ENCODE results near the gene MACO1. TPM values are rescaled to one million over a fixed set of nuclear protein-coding genes. Genes with fewer than 3 reads are reported as not detected.

MACO1 gene
- total and polyA plus RNA-seq, 7 donors: 2.4 to 20.2 (median 11.8) TPM

DNA sequence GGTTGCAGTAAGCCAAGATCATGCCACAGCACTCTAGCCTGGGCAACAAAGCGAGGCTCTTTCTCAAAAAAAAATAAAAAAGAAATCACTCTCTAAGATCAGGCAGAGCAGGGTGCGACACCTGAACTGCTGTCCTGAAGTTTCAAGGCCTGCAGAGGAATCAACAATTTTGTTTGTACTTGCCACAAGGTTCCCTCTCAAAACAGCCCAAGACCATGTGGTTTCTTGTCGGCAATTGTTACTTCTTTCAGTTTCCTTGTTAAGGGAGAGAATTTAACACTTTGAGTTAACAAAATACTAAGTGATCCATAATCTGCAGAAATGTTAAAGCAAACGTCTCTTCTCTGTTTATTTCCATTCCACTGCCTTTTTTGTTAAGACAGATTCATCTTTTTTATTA is 36.5 kb downstream of the MACO1 start:
- H3K36me3 ChIP-seq: no peaks in the 10 kb centered on the region
- intact Hi-C loops (cut with DNase I): no loop called here
- no peak for DNase-seq
- no peaks in the 10 kb centered on the region for H3K27me3 ChIP-seq
- TF ChIP-seq EP300 (IDR thresholded peaks at IDR 0.05): no peak
- H3K9me3 ChIP-seq: no peaks in the 10 kb centered on the region
- H3K4me3 ChIP-seq: no peak overlapping the region
- no peak overlapping the region for H3K27ac ChIP-seq
- peaks cover 0 to 43% (median 33%) of the 10 kb centered on the region in 4 donors for H3K4me1 ChIP-seq
- 56 to 75% methylated on average over 4 of the region's 4 CpGs for WGBS, 2 donors

DNA sequence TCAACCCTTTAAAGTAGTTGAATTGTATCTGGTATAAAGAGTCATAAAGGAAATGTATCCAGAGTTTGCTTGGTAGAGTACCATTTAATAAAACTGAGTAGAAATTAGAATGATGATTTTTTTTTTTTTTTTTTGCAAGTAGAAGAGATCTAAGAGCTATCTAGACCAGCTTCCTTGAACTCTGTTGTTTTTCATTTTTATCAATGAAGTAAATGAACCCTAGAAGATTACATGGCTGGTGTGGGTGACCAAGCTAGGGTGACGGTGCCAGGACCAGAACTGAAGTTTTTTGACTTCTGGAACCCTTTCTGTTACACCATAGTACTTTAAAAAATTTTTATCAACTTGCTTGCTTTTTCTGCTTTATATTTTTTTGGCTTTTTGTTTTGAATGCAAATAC is 36.9 kb downstream of the MACO1 start:
- H3K4me3 ChIP-seq: no peak overlapping the region
- H3K4me1 ChIP-seq: peaks cover 0 to 43% (median 33%) of the 10 kb centered on the region in 4 donors
- TF ChIP-seq, protein P1, sequence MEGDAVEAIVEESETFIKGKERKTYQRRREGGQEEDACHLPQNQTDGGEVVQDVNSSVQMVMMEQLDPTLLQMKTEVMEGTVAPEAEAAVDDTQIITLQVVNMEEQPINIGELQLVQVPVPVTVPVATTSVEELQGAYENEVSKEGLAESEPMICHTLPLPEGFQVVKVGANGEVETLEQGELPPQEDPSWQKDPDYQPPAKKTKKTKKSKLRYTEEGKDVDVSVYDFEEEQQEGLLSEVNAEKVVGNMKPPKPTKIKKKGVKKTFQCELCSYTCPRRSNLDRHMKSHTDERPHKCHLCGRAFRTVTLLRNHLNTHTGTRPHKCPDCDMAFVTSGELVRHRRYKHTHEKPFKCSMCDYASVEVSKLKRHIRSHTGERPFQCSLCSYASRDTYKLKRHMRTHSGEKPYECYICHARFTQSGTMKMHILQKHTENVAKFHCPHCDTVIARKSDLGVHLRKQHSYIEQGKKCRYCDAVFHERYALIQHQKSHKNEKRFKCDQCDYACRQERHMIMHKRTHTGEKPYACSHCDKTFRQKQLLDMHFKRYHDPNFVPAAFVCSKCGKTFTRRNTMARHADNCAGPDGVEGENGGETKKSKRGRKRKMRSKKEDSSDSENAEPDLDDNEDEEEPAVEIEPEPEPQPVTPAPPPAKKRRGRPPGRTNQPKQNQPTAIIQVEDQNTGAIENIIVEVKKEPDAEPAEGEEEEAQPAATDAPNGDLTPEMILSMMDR (IDR thresholded peaks at IDR 0.05): no peak
- TF ChIP-seq POLR2AphosphoS5 (IDR thresholded peaks at IDR 0.05) (no peak), POLR2A (IDR thresholded peaks at IDR 0.05) (no peak), EP300 (IDR thresholded peaks at IDR 0.05) (no peak)
- WGBS, 2 donors: 68 to 91% methylated on average over 1 of the region's 1 CpG
- peak overlapping the region in 1 of 4 donors; percentile 41 for H3K27ac ChIP-seq
- H3K36me3 ChIP-seq: no peaks in the 10 kb centered on the region
- DNase-seq: no peak
- H3K9me3 ChIP-seq: no peaks in the 10 kb centered on the region
- intact Hi-C loops (cut with DNase I): no loop called here
- no peaks in the 10 kb centered on the region for H3K27me3 ChIP-seq

DNA sequence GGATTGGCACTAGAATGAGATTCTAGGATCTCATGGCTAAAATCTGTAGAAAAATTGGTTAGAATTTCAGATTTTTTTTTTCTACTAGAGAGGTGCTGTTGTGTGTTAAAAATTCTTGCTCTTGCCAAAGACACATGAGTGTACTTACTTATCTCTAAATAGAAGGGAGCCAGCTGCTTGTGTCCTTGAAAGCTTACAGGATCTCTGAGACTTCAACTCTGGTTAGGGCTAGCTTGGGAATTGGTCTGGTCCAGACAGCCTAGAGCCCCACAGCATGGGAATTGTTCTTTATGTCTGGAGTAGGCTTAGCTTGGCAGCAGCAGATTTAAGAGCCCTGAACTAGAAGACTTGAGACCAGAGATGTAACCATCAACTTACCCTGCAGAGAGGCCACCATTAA is 37.3 kb downstream of the MACO1 start:
- H3K9me3 ChIP-seq: no peaks in the 10 kb centered on the region
- no peak for DNase-seq
- no peaks in the 10 kb centered on the region for H3K27me3 ChIP-seq
- H3K4me1 ChIP-seq: peaks cover 0 to 43% (median 30%) of the 10 kb centered on the region in 4 donors
- intact Hi-C loops (cut with DNase I): no loop called here
- no peaks in the 10 kb centered on the region for H3K36me3 ChIP-seq
- TF ChIP-seq EP300 (IDR thresholded peaks at IDR 0.05) (no peak), POLR2A (IDR thresholded peaks at IDR 0.05) (no peak), POLR2AphosphoS5 (IDR thresholded peaks at IDR 0.05) (no peak)
- TF ChIP-seq, protein P1 (IDR thresholded peaks at IDR 0.05): no peak
- no peak overlapping the region for H3K4me3 ChIP-seq
- peak overlapping the region in 1 of 4 donors; percentile 41 for H3K27ac ChIP-seq

DNA sequence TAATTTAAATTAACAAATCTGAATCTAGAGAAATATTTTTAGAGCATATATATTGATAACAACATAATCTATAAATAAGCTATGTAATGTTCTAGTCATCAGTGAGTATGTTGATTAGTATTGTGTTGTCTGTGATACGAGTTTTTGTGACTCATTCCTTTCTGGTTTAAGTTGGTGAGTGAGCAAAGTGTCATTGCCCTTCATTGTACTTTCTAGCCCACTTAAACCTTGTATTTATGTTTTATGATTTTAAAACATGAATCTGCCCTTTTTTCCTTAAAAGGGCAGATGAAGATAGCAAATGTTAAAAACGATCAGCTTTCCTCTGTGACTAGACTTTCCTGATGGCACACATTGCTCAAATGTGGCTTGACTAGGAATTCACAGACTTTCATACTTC is 38.5 kb downstream of the MACO1 start:
- no peaks in the 10 kb centered on the region for H3K36me3 ChIP-seq
- DNase-seq: no peak
- no peak overlapping the region for H3K27ac ChIP-seq
- no peak overlapping the region for H3K4me3 ChIP-seq
- no peaks in the 10 kb centered on the region for H3K27me3 ChIP-seq
- no peaks in the 10 kb centered on the region for H3K9me3 ChIP-seq
- H3K4me1 ChIP-seq: peaks cover 0 to 53% (median 33%) of the 10 kb centered on the region in 4 donors
- WGBS, 2 donors: 86 to 90% methylated on average over 2 of the region's 2 CpGs
- intact Hi-C loops (cut with DNase I): no loop called here
- TF ChIP-seq EP300 (IDR thresholded peaks at IDR 0.05) (no peak), POLR2AphosphoS5 (IDR thresholded peaks at IDR 0.05) (no peak), POLR2A (IDR thresholded peaks at IDR 0.05) (no peak)
- TF ChIP-seq, protein P1 (IDR thresholded peaks at IDR 0.05): no peak

DNA sequence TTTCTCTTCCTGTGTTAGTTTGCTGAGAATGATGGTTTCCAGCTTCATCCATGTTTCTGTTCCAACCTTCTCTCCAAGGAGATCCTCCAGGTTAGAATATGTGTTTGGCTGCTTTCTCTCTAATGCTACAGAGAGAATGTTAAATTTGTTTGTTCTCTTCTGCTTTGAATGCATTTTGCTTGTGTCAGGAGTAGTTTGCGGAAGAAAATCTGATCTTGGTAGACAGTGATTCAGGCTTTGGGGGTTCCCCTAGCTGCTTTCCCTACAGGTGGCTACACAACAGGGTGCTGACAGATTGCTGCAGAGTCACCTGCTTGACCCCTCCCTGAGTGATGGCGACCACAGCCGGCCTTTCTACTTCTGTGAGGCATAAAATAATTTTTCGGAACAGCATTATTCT is 41.8 kb downstream of the MACO1 start:
- no peak for DNase-seq
- TF ChIP-seq, protein P1 (IDR thresholded peaks at IDR 0.05): no peak
- no peak for TF ChIP-seq POLR2A (IDR thresholded peaks at IDR 0.05)
- TF ChIP-seq POLR2AphosphoS5 (IDR thresholded peaks at IDR 0.05): no peak
- TF ChIP-seq EP300 (IDR thresholded peaks at IDR 0.05): no peak
- Histone ChIP-seq H3K9me3 (no peaks in the 10 kb centered on the region), H3K36me3 (no peaks in the 10 kb centered on the region), H3K27ac (no peak overlapping the region), H3K4me1 (peaks cover 0 to 70% (median 39%) of the 10 kb centered on the region in 4 donors), H3K4me3 (no peak overlapping the region), H3K27me3 (no peaks in the 10 kb centered on the region)
- 88 to 94% methylated on average over 4 of the region's 4 CpGs for WGBS, 2 donors
- intact Hi-C loops (cut with DNase I): no loop called here
